Renal pelvis (tissue), 4 donors: ENCODE results near the gene ANGPTL4. TPM values are rescaled to one million over a fixed set of nuclear protein-coding genes. Genes with fewer than 3 reads are reported as not detected.
A peak's percentile ranks its signal among the peaks of the same experiment; 100 is the strongest.
"Not testable (repeated sequence)": the region's sequence is repeated elsewhere in the genome, so short reads cannot be mapped to it uniquely, and the experiment has no call there.

Experiments
- DNase-seq: peaks from one replicate; pipeline ENCODE4 v3.0.0-alpha.2; 2013
- polyA plus RNA-seq, 3 donors: library from polyadenylated mRNA; unstranded; fragments of 120-200 nt; gene quantifications; one replicate each; pipeline ENCODE4 v1.2.1, GENCODE V29; 2013; ENCODE audit not compliant: insufficient read length in 3 of 3

The ANGPTL4 gene
- polyA plus RNA-seq, 3 donors: 2.7 to 3.7 (median 3.6) TPM

DNA sequence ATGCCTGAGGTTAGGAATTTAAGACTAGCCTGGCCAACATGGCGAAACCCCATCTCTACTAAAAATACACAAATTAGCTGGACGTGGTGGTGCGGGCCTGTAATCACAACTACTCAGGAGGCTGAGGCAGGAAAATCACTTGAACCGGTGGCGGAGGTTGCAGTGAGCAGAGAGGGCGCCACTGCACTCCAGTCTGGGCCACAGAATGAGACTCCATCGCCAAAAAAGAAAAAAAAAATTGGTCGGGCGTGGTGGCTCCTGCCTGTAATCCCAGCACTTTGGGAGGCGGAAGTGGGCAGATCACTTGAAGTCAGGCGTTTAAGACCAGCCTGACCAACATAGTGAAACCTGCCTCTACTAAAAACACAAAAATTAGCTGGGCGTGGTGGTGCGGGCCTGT, 46.8 kb downstream of the ANGPTL4 start:
- DNase-seq: not testable (repeated sequence)

DNA sequence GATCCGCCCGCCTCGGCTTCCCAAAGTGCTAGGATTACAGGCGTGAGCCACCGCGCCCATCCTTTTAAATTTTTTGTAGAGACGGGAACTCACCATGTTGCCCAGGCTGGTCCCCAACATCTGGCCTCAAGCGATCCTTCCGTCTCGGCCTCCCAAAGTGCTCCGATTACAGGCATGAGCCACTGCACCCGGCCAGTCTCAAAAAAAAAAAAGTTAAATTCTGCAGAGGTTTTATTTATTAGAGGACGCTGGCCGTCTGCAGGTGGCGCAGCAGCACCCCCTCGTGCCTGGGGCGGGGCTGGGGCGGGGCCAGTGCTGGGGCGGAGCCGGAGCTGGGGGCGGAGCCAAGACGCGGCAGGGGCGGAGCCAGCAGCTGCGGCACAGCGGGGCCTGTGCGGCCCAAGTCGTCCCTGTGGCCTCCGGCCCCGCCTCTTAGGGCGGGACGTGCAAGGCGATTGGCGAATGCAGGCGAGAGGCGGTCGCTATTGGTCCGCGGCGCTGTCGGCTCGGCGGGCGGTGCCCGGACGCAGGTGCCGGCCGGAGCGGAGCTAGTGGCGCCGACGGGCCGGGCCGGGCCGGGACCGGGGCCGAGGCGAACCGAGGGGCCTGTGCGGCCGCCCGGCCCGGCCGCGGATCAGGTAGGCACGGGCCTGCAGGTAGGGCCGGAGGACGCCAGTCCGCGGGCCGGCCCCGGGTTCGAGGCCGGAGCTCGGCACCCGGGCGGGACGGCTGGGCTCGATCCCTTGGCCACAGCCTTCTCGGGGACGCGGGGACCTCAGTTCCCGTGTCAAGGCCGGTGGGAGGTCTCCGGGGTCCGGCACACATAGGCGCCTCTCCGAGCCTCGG, 49.1 kb downstream of the ANGPTL4 start, which contains the start of gene MARCHF2:
Gene MARCHF2 (plus strand): TSS at position 523 of the 846 bp plus-strand sequence. CDS start 8,536 bp downstream, outside the sequence.
- peak; percentile 96 for DNase-seq

DNA sequence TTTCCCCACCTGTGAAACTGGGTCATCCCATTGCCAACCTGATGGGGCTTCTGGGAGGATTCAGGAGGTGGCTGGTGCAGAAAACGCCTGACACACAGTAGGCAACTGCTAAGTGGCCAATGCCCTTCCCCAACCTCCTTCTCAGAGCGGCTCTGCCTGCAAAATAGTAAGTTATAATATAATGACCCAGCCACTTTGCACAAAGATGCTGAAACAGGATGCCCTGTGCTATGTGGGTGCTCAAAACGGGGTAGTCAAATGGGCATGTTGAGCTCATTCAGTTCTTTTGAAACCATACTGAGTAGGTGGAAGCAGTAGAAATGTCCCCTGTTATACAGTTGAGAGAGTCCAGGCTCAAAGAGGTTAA, 49.7 kb downstream of the ANGPTL4 start:
- DNase-seq: no peak

DNA sequence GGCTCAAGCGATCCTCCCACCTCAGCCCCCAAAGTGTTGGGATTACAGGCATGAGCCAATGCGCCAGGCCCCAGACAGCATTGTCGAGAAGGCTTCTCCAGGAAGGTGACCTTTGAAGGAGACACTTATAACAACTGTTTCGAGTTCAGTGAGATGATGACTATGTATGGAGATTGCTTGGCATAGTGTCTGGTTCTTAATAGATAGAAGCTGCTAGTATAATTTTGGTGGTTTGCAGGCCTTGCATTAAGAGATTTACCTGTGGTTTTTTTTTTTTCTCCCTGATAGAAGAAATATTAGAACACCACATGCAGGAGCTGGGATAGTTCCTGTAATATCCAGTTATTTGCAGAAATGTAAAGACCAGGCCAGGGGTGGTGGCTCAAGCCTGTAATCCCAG, 52.8 kb downstream of the ANGPTL4 start:
- no peak for DNase-seq

DNA sequence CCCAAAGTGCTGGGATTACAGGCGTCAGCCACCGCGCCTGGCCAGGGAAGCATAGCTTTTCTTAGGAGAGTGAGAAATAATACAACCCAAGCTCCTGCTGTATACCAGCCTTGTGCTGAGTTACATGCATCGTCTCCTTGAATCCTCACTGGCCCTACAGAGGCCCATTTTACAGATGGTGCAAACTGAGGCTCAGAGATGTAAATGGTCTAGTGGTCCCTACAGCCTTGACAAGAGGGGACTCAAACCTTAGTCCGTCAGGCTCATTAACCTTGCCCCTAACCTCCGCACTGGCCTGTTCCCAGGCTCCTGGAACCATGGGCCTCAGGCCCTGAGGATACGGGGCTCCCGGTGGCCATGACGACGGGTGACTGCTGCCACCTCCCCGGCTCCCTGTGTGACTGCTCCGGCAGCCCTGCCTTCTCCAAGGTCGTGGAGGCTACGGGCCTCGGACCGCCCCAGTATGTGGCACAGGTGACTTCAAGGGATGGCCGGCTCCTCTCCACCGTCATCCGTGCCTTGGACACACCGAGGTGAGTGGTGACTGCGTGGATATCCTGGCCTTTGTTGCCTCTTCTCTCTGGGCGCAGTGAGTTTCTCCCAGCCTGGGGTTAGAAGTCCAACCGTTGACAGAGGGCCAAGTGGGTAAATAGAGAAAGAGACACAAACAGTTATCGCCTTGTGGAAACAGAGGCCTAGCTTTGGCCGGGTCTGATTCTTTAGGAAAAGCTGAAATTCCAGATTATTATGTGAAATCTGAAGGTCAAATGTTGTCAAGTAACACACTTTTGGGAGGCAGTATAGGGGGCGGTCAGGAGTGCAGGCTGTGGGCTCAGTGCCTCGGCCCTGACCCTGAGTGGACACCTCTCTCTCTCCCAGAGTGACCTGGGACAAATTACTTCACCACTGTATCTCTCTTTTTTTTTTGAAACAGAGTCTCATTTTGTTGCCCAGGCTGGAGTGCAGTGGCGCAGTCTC, 57.8 kb downstream of the ANGPTL4 start:
- no peak for DNase-seq

DNA sequence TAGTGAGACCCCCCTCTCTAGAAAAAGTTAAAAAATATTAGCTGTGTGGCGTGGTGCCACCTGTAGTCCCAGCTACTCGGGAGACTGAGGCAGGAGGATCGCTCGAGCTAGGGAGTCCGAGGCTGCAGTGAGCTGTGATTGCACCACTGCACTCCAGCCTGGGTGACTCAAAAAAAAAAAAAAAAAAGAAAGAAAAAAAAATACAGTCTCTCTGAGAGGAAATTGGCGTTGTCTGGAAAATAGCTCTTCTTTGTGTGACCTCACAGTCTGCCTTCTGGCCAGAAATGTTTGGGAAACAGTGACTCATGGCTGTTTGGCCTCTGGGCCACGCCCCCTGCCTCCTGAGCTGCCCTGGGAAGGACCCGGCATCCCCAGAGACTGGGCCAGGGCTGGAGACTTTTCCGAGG, 59.9 kb downstream of the ANGPTL4 start:
- DNase-seq: no peak

Other genes starting within 250 kb of the ANGPTL4 start
- gene FBN3, start 214.6 kb upstream of the ANGPTL4 start, polyA plus RNA-seq: 10 to 100 TPM; 32.8 to 67.2 (median 38.5) TPM
- 10 to 100 TPM; 46.6 to 53.4 (median 51.2) TPM for gene CERS4, start 154.8 kb upstream of the ANGPTL4 start, polyA plus RNA-seq
- 10 to 100 TPM; 42.6 to 48.9 (median 42.6) TPM for gene CD320, start 55.8 kb upstream of the ANGPTL4 start, polyA plus RNA-seq
- gene NDUFA7, start 42.8 kb upstream of the ANGPTL4 start, polyA plus RNA-seq: 10 to 100 TPM; 49.8 to 71.0 (median 55.4) TPM
- 100 to 1,000 TPM; 410 to 683 (median 537) TPM for gene RPS28, start 42.7 kb upstream of the ANGPTL4 start, polyA plus RNA-seq
- gene KANK3, start 20.9 kb upstream of the ANGPTL4 start, polyA plus RNA-seq: 10 to 100 TPM; 10.8 to 15.5 (median 14.3) TPM
- gene RAB11B, start 26.2 kb downstream of the ANGPTL4 start, polyA plus RNA-seq: 100 to 1,000 TPM; 161 to 180 (median 175) TPM
- 10 to 100 TPM; 16.4 to 19.3 (median 16.6) TPM for gene MARCHF2, start 49.1 kb downstream of the ANGPTL4 start, polyA plus RNA-seq
- 100 to 1,000 TPM; 348 to 405 (median 377) TPM for gene HNRNPM, start 80.8 kb downstream of the ANGPTL4 start, polyA plus RNA-seq
- gene PRAM1, start 138.5 kb downstream of the ANGPTL4 start, polyA plus RNA-seq: 1 to 10 TPM; 1.0 to 3.1 (median 2.7) TPM
- gene ZNF414, start 150.0 kb downstream of the ANGPTL4 start, polyA plus RNA-seq: 10 to 100 TPM; 25.4 to 28.6 (median 26.9) TPM
- 10 to 100 TPM in 2 of 3 donors, 1 to 10 TPM in 1; 5.7 to 12.7 (median 12.0) TPM for gene MYO1F, start 213.3 kb downstream of the ANGPTL4 start, polyA plus RNA-seq
- gene ADAMTS10, start 246.6 kb downstream of the ANGPTL4 start, polyA plus RNA-seq: 10 to 100 TPM; 38.5 to 53.8 (median 39.1) TPM